Measurements from ENCODE around the gene INPP5A. TPM values are rescaled to one million over a fixed set of nuclear protein-coding genes. Genes with fewer than 3 reads are reported as not detected.

INPP5A gene
- total and polyA plus RNA-seq, 7 donors, result 17.6 to 132 (median 100) TPM

DNA sequence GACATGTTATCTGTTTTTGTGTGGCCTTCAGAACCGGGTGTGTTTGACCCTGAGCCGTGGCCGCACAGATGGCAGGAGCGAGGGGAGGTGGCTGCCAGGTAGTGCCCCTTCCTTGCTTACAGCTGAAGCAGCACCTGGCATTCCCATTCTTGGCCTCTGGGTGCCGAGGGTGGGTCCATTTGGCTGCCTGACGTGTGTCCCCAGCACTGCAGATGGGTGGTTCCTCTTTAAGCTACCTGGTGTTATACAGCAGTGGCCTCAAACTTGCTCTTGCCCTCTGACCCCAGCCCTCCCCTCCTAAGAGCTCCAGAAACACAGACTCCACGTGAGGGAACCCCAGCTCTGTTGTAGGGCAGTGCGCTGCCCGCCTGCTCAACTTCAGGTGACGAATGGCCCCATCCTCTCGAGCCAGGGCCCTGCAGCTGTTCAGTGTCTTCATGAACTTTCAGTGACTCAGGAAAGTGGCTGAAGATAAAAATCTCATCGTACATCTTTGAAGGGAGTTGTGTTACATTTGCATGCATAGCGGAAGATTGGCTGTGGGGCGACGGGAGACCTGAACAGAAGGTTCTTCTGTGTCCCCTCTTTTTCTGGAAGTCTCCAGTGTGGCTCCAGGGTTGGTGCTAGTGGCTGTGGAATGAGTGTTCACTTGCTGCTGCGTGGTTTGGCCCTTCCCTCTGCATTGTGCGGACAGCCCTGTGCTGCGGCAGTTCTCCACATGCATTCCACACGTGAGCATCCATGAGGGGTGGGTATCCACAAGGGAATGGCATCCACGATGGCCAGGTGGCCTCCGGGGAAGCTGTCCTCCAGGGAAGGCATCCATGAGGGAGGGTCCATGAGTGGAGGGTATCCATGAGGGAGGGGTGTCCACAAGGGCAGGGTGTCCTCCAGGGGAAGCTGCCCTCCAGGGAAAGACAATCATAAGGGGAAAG lies 91.6 kb downstream of the INPP5A start:
- Histone ChIP-seq H3K27ac (peak overlapping the region; percentile 88 to 98 (median 96)), H3K27me3 (no peaks in the 10 kb centered on the region), H3K9me3 (no peaks in the 10 kb centered on the region), H3K4me1 (peaks cover 0 to 99% (median 97%) of the 10 kb centered on the region in 4 donors), H3K4me3 (no peak overlapping the region), H3K36me3 (no peaks in the 10 kb centered on the region)
- intact Hi-C loops (cut with DNase I), result no loop called here
- WGBS, 2 donors, result 82 to 91% methylated on average over 21 of the region's 21 CpGs
- peak; percentile 60 to 86 (median 78) for TF ChIP-seq POLR2AphosphoS5 (IDR thresholded peaks at IDR 0.05)
- no peak for TF ChIP-seq POLR2A (IDR thresholded peaks at IDR 0.05)
- peak in 2 of 4 donors; percentile 46 to 59 for TF ChIP-seq EP300 (IDR thresholded peaks at IDR 0.05)
- DNase-seq, result peak; percentile 81

- Histone ChIP-seq H3K36me3 (no peaks in the 10 kb centered on the region), H3K4me1 (peaks cover 0 to 100% (median 98%) of the 10 kb centered on the region in 4 donors), H3K4me3 (no peak overlapping the region), H3K27me3 (no peaks in the 10 kb centered on the region), H3K9me3 (no peaks in the 10 kb centered on the region), H3K27ac (peak overlapping the region; percentile 88 to 98 (median 96))
- DNase-seq, result peak; percentile 55
- TF ChIP-seq EP300 (IDR thresholded peaks at IDR 0.05) (no peak), POLR2AphosphoS5 (IDR thresholded peaks at IDR 0.05) (no peak)
- TF ChIP-seq, protein P1, sequence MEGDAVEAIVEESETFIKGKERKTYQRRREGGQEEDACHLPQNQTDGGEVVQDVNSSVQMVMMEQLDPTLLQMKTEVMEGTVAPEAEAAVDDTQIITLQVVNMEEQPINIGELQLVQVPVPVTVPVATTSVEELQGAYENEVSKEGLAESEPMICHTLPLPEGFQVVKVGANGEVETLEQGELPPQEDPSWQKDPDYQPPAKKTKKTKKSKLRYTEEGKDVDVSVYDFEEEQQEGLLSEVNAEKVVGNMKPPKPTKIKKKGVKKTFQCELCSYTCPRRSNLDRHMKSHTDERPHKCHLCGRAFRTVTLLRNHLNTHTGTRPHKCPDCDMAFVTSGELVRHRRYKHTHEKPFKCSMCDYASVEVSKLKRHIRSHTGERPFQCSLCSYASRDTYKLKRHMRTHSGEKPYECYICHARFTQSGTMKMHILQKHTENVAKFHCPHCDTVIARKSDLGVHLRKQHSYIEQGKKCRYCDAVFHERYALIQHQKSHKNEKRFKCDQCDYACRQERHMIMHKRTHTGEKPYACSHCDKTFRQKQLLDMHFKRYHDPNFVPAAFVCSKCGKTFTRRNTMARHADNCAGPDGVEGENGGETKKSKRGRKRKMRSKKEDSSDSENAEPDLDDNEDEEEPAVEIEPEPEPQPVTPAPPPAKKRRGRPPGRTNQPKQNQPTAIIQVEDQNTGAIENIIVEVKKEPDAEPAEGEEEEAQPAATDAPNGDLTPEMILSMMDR (IDR thresholded peaks at IDR 0.05), result no peak
- intact Hi-C loops (cut with DNase I), result loop anchor here (5.0 kb wide), 3 partner anchors 53 to 233 kb away; partner anchors contain the start of gene PWWP2B
- WGBS, 2 donors, result 94 to 95% methylated on average over 5 of the region's 5 CpGs
These were observed 92.6 kb downstream of the INPP5A start for GRCh38 chr10:132630156-132630555.

- peak overlapping the region; percentile 88 to 98 (median 96) for H3K27ac ChIP-seq
- peak; percentile 95 for DNase-seq
- no peaks in the 10 kb centered on the region for H3K27me3 ChIP-seq
- H3K36me3 ChIP-seq, result no peaks in the 10 kb centered on the region
- peaks cover 0 to 96% (median 94%) of the 10 kb centered on the region in 4 donors for H3K4me1 ChIP-seq
- intact Hi-C loops (cut with DNase I), result loop anchor here (1.0 to 5.0 kb wide), 4 partner anchors 54 to 234 kb away; partner anchors contain the start of genes INPP5A and PWWP2B
- WGBS, 2 donors, result 89 to 94% methylated on average over 24 of the region's 24 CpGs
- H3K4me3 ChIP-seq, result no peak overlapping the region
- peak; percentile 32 to 72 (median 53) for TF ChIP-seq POLR2AphosphoS5 (IDR thresholded peaks at IDR 0.05)
- TF ChIP-seq EP300 (IDR thresholded peaks at IDR 0.05), result peak in 1 of 4 donors; percentile 71
- TF ChIP-seq, protein P1 (IDR thresholded peaks at IDR 0.05), result no peak
- H3K9me3 ChIP-seq, result no peaks in the 10 kb centered on the region
These were observed 93.2 kb downstream of the INPP5A start for GRCh38 chr10:132630666-132631337.

DNA sequence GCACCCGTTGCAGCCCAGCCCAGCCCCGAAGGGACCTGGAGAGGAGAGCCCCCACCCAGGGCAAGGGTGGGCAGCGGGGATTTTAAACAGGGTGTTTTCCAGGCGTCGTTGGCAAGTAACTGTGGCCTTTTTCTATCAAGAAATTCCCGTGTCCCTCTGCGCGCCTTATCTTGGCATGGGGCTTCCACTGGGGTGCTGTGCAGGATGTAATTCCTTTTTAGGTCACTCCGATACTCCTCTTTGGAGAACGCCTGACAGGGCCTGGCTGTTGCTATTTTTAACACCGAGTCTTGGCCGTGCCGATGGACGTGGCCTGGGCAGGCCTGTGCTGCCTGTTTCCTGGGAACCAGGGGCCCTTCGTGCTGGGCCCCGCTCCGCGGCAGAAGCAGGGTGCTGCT lies 93.8 kb downstream of the INPP5A start:
- H3K4me3 ChIP-seq, result no peak overlapping the region
- peaks cover 0 to 97% (median 90%) of the 10 kb centered on the region in 4 donors for H3K4me1 ChIP-seq
- TF ChIP-seq POLR2A (IDR thresholded peaks at IDR 0.05) (peak in 1 of 2 donors; percentile 39), EP300 (IDR thresholded peaks at IDR 0.05) (peak in 2 of 4 donors; percentile 57 to 78), POLR2AphosphoS5 (IDR thresholded peaks at IDR 0.05) (peak; percentile 56 to 81 (median 62))
- TF ChIP-seq, protein P1 (IDR thresholded peaks at IDR 0.05), result no peak
- H3K9me3 ChIP-seq, result no peaks in the 10 kb centered on the region
- 75 to 83% methylated on average over 18 of the region's 18 CpGs for WGBS, 2 donors
- H3K36me3 ChIP-seq, result no peaks in the 10 kb centered on the region
- H3K27ac ChIP-seq, result peak overlapping the region; percentile 88 to 98 (median 96)
- no peaks in the 10 kb centered on the region for H3K27me3 ChIP-seq
- DNase-seq, result peak; percentile 96
- intact Hi-C loops (cut with DNase I), result loop anchor here (1.0 to 5.0 kb wide), 4 partner anchors 54 to 234 kb away; partner anchors contain the start of genes INPP5A and PWWP2B

All from sigmoid colon (tissue), 7 donors.